IMR-90 (cell line): ENCODE data around the gene UNKL. TPM values are rescaled to one million over a fixed set of nuclear protein-coding genes. Genes with fewer than 3 reads are reported as not detected.
A peak's percentile ranks its signal among the peaks of the same experiment; 100 is the strongest.

Experiments
- ATAC-seq: fragments of 200-7000 bp; cut with Tn5 transposase; 2 replicates; pipeline ENCODE4 v1.9.1; 2020; ENCODE audit warnings: low read depth, mild to moderate bottlenecking, moderate library complexity
- BruUV-seq: library from RNA; stranded (reverse); fragments of 400-500 nt; replicated peaks from 2 replicates; lab custom pipeline; 2021; lab: Mats Ljungman, UMichigan
- CTCF ChIA-PET: fragments of 300-600 bp; formaldehyde crosslinking; extraction: SDS; loops from one replicate; lab custom pipeline; 2021; ENCODE audit warnings: antibody characterized with exemption; lab: Yijun Ruan, JAX
- POLR2A ChIA-PET: fragments of 300-600 bp; sonication (Branson Sonifier 250); formaldehyde crosslinking; loops from one replicate; lab custom pipeline; 2022; ENCODE audit warnings: antibody characterized with exemption; ENCODE audit not compliant: unreplicated experiment; lab: Charles Lee
- DNase-seq: peaks from one replicate; pipeline ENCODE4 v3.0.0; 2013
- H2AFZ ChIP-seq: replicated peaks from 2 replicates; pipeline ENCODE3; 2013; ENCODE audit warnings: low read length, mild to moderate bottlenecking; ENCODE audit not compliant: poor library complexity
- H2AK5ac ChIP-seq: 2 replicates; pipeline ENCODE4 v1.6.1; 2013; ENCODE audit warnings: low read depth, low read length, inconsistent platforms
- H2AK9ac ChIP-seq: replicated peaks from 2 replicates; pipeline ENCODE3; 2013; ENCODE audit warnings: mild to moderate bottlenecking, low read depth, low read length, moderate library complexity; ENCODE audit not compliant: poor library complexity
- H2BK120ac ChIP-seq: 2 replicates; pipeline ENCODE4 v1.6.1; 2013; ENCODE audit warnings: low read depth, low read length, inconsistent platforms
- H2BK15ac ChIP-seq: 3 replicates; pipeline ENCODE4 v1.6.1; 2013; ENCODE audit warnings: low read depth, low read length, inconsistent platforms
- H2BK20ac ChIP-seq: 2 replicates; pipeline ENCODE4 v1.6.1; 2013; ENCODE audit warnings: low read depth, mild to moderate bottlenecking, inconsistent platforms, low read length, moderate library complexity
- H2BK5ac ChIP-seq: 2 replicates; pipeline ENCODE4 v1.6.1; 2013; ENCODE audit warnings: mild to moderate bottlenecking, low read depth, low read length, inconsistent platforms; ENCODE audit not compliant: poor library complexity, severe bottlenecking
- H3K14ac ChIP-seq: replicated peaks from 2 replicates; pipeline ENCODE4 v1.6.1; 2013; ENCODE audit warnings: low read depth, low read length, inconsistent platforms
- H3K18ac ChIP-seq: 2 replicates; pipeline ENCODE4 v1.6.1; 2013; ENCODE audit warnings: low read depth, low read length, control low read depth
- H3K23ac ChIP-seq: 2 replicates; pipeline ENCODE4 v1.6.1; 2013; ENCODE audit warnings: low read depth, low read length, inconsistent platforms
- H3K27ac ChIP-seq: 2 replicates; pipeline ENCODE4 v1.5.1; 2013; ENCODE audit warnings: mild to moderate bottlenecking, control low read depth, low read length; ENCODE audit not compliant: insufficient read depth
- H3K27me3 ChIP-seq: 2 replicates; pipeline ENCODE4 v1.6.1; 2013; ENCODE audit warnings: low read length; ENCODE audit not compliant: control insufficient read depth, insufficient read depth
- H3K36me3 ChIP-seq: 2 replicates; pipeline ENCODE4 v1.6.1; 2013; ENCODE audit warnings: low read length, mixed read lengths; ENCODE audit not compliant: control insufficient read depth, insufficient read depth
- H3K4ac ChIP-seq: 2 replicates; pipeline ENCODE4 v1.6.1; 2013; ENCODE audit warnings: low read depth, low read length, inconsistent platforms
- H3K4me1 ChIP-seq: 2 replicates; pipeline ENCODE4 v1.6.1; 2013; ENCODE audit warnings: low read length, mixed read lengths; ENCODE audit not compliant: control insufficient read depth, insufficient read depth
- H3K4me2 ChIP-seq: 2 replicates; pipeline ENCODE4 v1.6.1; 2013; ENCODE audit warnings: low read depth, mild to moderate bottlenecking, control low read depth, low read length, moderate library complexity
- H3K4me3 ChIP-seq: 2 replicates; pipeline ENCODE4 v1.5.1; 2013; ENCODE audit warnings: low read depth, mild to moderate bottlenecking, control low read depth, low read length, moderate library complexity; ENCODE audit not compliant: insufficient read depth
- H3K56ac ChIP-seq: 2 replicates; pipeline ENCODE4 v1.6.1; 2013; ENCODE audit warnings: low read length, inconsistent platforms; ENCODE audit not compliant: insufficient read depth; ENCODE audit errors: extremely low read depth
- H3K79me1 ChIP-seq, 2 experiments: 2 replicates each; pipeline ENCODE4 v1.6.1; 2013; ENCODE audit warnings: low read length in 2 of 2, inconsistent platforms in 1 of 2, low read depth in 1 of 2
- H3K9ac ChIP-seq: 2 replicates; pipeline ENCODE4 v1.6.1; 2013; ENCODE audit warnings: low read depth, low read length, control low read depth
- H3K9me1 ChIP-seq: 2 replicates; pipeline ENCODE4 v1.6.1; 2013; ENCODE audit warnings: low read length, inconsistent platforms; ENCODE audit not compliant: insufficient read depth
- H3K9me3 ChIP-seq: 2 replicates; pipeline ENCODE4 v1.6.1; 2013; ENCODE audit warnings: low read length; ENCODE audit not compliant: control insufficient read depth, insufficient read depth
- H4K20me1 ChIP-seq: 2 replicates; pipeline ENCODE4 v1.6.1; 2013; ENCODE audit warnings: low read length, inconsistent platforms; ENCODE audit not compliant: insufficient read depth
- H4K5ac ChIP-seq: 2 replicates; pipeline ENCODE4 v1.6.1; 2013; ENCODE audit warnings: mild to moderate bottlenecking, low read depth, low read length, control low read depth
- H4K8ac ChIP-seq, 2 experiments: 2 replicates each; pipeline ENCODE4 v1.6.1; 2013; ENCODE audit warnings: low read depth in 2 of 2, low read length in 2 of 2, control low read depth in 1 of 2, inconsistent platforms in 1 of 2
- H4K91ac ChIP-seq: 2 replicates; pipeline ENCODE4 v1.6.1; 2013; ENCODE audit warnings: low read depth, low read length, inconsistent platforms; ENCODE audit not compliant: insufficient read depth
- MAFK ChIP-seq: IDR thresholded peaks from 2 replicates; pipeline ENCODE4 v1.6.1; 2012; ENCODE audit warnings: low read depth, low read length, improper control_type of control experiment
- MXI1 ChIP-seq: IDR thresholded peaks from 2 replicates; pipeline ENCODE4 v1.6.1; 2012; ENCODE audit warnings: low read depth, mild to moderate bottlenecking, low read length, moderate library complexity, borderline replicate concordance
- WGBS, 2 experiments: methylation state at CpG; one replicate each; pipeline versions ENCODE4 v1.1.5 to v1.1.7; 2013; ENCODE audit warnings: missing lambda C conversion rate in 2 of 2; ENCODE audit not compliant: insufficient read length in 1 of 2; ENCODE audit errors: extremely low coverage in 2 of 2; 5-methylcytosine and 5-hydroxymethylcytosine counted together
- dilution Hi-C: fragments of 300-500 bp; cut with HindIII; formaldehyde crosslinking; loops from one replicate; pipeline ENCODE4 v1.14.3; 2018; ENCODE audit warnings: low sequenced_read_pairs; ENCODE audit not compliant: unreplicated experiment
- in situ Hi-C: fragments of 300-500 bp; cut with MboI; formaldehyde crosslinking; loops from 3 replicates; pipeline ENCODE4 v1.14.3; 2019; ENCODE audit warnings: low sequenced_read_pairs, inconsistent platforms, mixed read lengths
- intact Hi-C: fragments of 100-400 bp; cut with micrococcal nuclease; formaldehyde crosslinking; loops from 2 replicates; pipeline ENCODE4 v1.10.0; 2022
- polyA plus RNA-seq, 3 experiments: library from polyadenylated mRNA; depleted of rRNA; stranded (reverse); fragments of >200 nt; gene quantifications; 2 replicates each; pipeline ENCODE4 v1.2.3, GENCODE V29; 2012; ENCODE audit warnings: low replicate concordance in 1 of 3
- total RNA-seq: library from RNA; depleted of rRNA; stranded (reverse); fragments of >200 nt; gene quantifications from 2 replicates; pipeline ENCODE4 v1.2.3, GENCODE V29; 2012

The UNKL gene
- total and polyA plus RNA-seq, 2 of the 4 experiments (the other 2 are of a cell fraction) = 4.1 to 13.3 TPM

GRCh38 chr16:1332618-1333148, 81.8 kb downstream of the UNKL start:
- intact Hi-C loops = no loop called here
- no peak overlapping the region for H2BK120ac ChIP-seq
- no peaks in the 10 kb centered on the region for H3K9me1 ChIP-seq
- H3K27me3 ChIP-seq = peaks cover 55% of the 10 kb centered on the region
- H3K4me3 ChIP-seq = no peak overlapping the region
- no peak overlapping the region for H2BK5ac ChIP-seq
- WGBS, 2 experiments = 4% methylated on average over 18 of the region's 26 CpGs; no CpG with 5 or more reads in 1 of the 2 experiments
- no peaks in the 10 kb centered on the region; the same call in 1 of the 2 replicates for H4K20me1 ChIP-seq
- H3K9me3 ChIP-seq = peaks cover 3% of the 10 kb centered on the region; the same call in 1 of the 2 replicates
- H3K4me1 ChIP-seq = peaks cover 7% of the 10 kb centered on the region
- no peak overlapping the region for H3K18ac ChIP-seq
- DNase-seq (no peak), ATAC-seq (no peak)
- no peak overlapping the region for H3K14ac ChIP-seq
- H3K9ac ChIP-seq = no peak overlapping the region
- no peak for TF ChIP-seq MAFK
- no peak for TF ChIP-seq MXI1
- no peak overlapping the region for H2AK9ac ChIP-seq
- no peak overlapping the region for H3K27ac ChIP-seq
- ChIA-PET CTCF (no interaction called here), POLR2A (no interaction called here)
- no peak overlapping the region for H3K23ac ChIP-seq
- H4K8ac ChIP-seq = no peak overlapping the region
- H4K5ac ChIP-seq = no peak overlapping the region
- no peak overlapping the region for H2AFZ ChIP-seq
- H3K56ac ChIP-seq = no peak overlapping the region
- no peak overlapping the region for H2BK15ac ChIP-seq
- H2AK5ac ChIP-seq = no peak overlapping the region
- dilution Hi-C loops = no loop called here
- H3K4me2 ChIP-seq = peak overlapping the region; percentile 17; the same call in 1 of the 2 replicates
- H3K79me1 ChIP-seq = no peaks in the 10 kb centered on the region
- in situ Hi-C loops = no loop called here
- no peak overlapping the region for H4K91ac ChIP-seq
- no peak overlapping the region for H3K4ac ChIP-seq
- H3K36me3 ChIP-seq = no peaks in the 10 kb centered on the region
- no TSS peak for BruUV-seq
- H2BK20ac ChIP-seq = no peak overlapping the region
